Measurements from ENCODE around the gene SAP130. TPM values are rescaled to one million over a fixed set of nuclear protein-coding genes. Genes with fewer than 3 reads are reported as not detected.

Gene SAP130
- total and polyA plus RNA-seq, 9 donors, result 6.1 to 28.3 (median 24.0) TPM

GRCh38 chr2:127995725-127996124, 32.1 kb downstream of the SAP130 start:
- no peaks in the 10 kb centered on the region for H3K9me3 ChIP-seq
- peaks cover 4% of the 10 kb centered on the region for H3K4me1 ChIP-seq (ENCODE audit: insufficient read depth)
- intact Hi-C loops (cut with DNase I), result no loop called here
- H3K27ac ChIP-seq, result no peak overlapping the region
- WGBS, 3 donors, result 83 to 93% (median 83%) methylated on average over 7 of the region's 7 CpGs
- DNase-seq, result no peak
- TF ChIP-seq CTCF (IDR thresholded peaks at IDR 0.05) (no peak), POLR2A (IDR thresholded peaks at IDR 0.05) (no peak), EP300 (IDR thresholded peaks at IDR 0.05) (no peak)
- no peak overlapping the region for H3K4me3 ChIP-seq
- no peaks in the 10 kb centered on the region for H3K27me3 ChIP-seq
- H3K36me3 ChIP-seq, result no peaks in the 10 kb centered on the region

GRCh38 chr2:127993659-127994058, 34.2 kb downstream of the SAP130 start:
- Histone ChIP-seq H3K4me3 (no peak overlapping the region), H3K4me1 (ENCODE audit: insufficient read depth) (peaks cover 4% of the 10 kb centered on the region), H3K36me3 (no peaks in the 10 kb centered on the region), H3K27ac (no peak overlapping the region), H3K9me3 (no peaks in the 10 kb centered on the region), H3K27me3 (no peaks in the 10 kb centered on the region)
- no peak for DNase-seq
- TF ChIP-seq EP300 (IDR thresholded peaks at IDR 0.05) (no peak), CTCF (IDR thresholded peaks at IDR 0.05) (no peak), POLR2A (IDR thresholded peaks at IDR 0.05) (no peak)
- WGBS, 3 donors, result 84 to 88% (median 86%) methylated on average over 2 of the region's 2 CpGs
- intact Hi-C loops (cut with DNase I), result no loop called here

GRCh38 chr2:127991742-127992141, 36.1 kb downstream of the SAP130 start:
- DNase-seq, result no peak
- H3K36me3 ChIP-seq, result no peaks in the 10 kb centered on the region

GRCh38 chr2:127986548-127987079, 41.2 kb downstream of the SAP130 start:
- Histone ChIP-seq H3K9me3 (no peaks in the 10 kb centered on the region), H3K27ac (no peak overlapping the region), H3K4me1 (ENCODE audit: insufficient read depth) (no peaks in the 10 kb centered on the region), H3K27me3 (no peaks in the 10 kb centered on the region), H3K4me3 (no peak overlapping the region), H3K36me3 (no peaks in the 10 kb centered on the region)
- DNase-seq, result no peak
- TF ChIP-seq POLR2A (IDR thresholded peaks at IDR 0.05), result no peak
- TF ChIP-seq CTCF (IDR thresholded peaks at IDR 0.05), result no peak
- TF ChIP-seq EP300 (IDR thresholded peaks at IDR 0.05), result no peak
- 87 to 96% (median 95%) methylated on average over 7 of the region's 7 CpGs for WGBS, 3 donors
- intact Hi-C loops (cut with DNase I), result no loop called here

More at GRCh38 chr2:127991742-127992141, 36.1 kb downstream of the SAP130 start:
- intact Hi-C loops (cut with DNase I), result no loop called here
- no peak for TF ChIP-seq POLR2A (IDR thresholded peaks at IDR 0.05)
- TF ChIP-seq CTCF (IDR thresholded peaks at IDR 0.05), result no peak
- TF ChIP-seq EP300 (IDR thresholded peaks at IDR 0.05), result no peak
- Histone ChIP-seq H3K4me3 (no peak overlapping the region), H3K4me1 (ENCODE audit: insufficient read depth) (peaks cover 4% of the 10 kb centered on the region), H3K27me3 (no peaks in the 10 kb centered on the region), H3K27ac (no peak overlapping the region), H3K9me3 (no peaks in the 10 kb centered on the region)
- 55 to 74% (median 60%) methylated on average over 5 of the region's 5 CpGs for WGBS, 3 donors
